ENCODE measurements around the gene HECW1. TPM values are rescaled to one million over a fixed set of nuclear protein-coding genes. Genes with fewer than 3 reads are reported as not detected.
"Not testable (repeated sequence)": the region's sequence is repeated elsewhere in the genome, so short reads cannot be mapped to it uniquely, and the experiment has no call there.

HECW1 gene
- total RNA-seq, 1 donor from 2014 or later: not detected

GRCh38 chr7:43195768-43196167 is 83.3 kb downstream of the HECW1 start:
- ATAC-seq (ENCODE audit: poor library complexity): no peak
- DNase-seq: no peak
- intact Hi-C loops (cut with DNase I): no loop called here

GRCh38 chr7:43196379-43196778 is 83.9 kb downstream of the HECW1 start:
- no peak for DNase-seq
- ATAC-seq (ENCODE audit: poor library complexity): no peak
- intact Hi-C loops (cut with DNase I): no loop called here

GRCh38 chr7:43198016-43198415 is 85.6 kb downstream of the HECW1 start:
- intact Hi-C loops (cut with DNase I): no loop called here
- no peak for DNase-seq
- no peak for ATAC-seq (ENCODE audit: poor library complexity)

GRCh38 chr7:43198599-43199090 is 86.2 kb downstream of the HECW1 start:
- DNase-seq (no peak), ATAC-seq (ENCODE audit: poor library complexity) (no peak)
- intact Hi-C loops (cut with DNase I): no loop called here

GRCh38 chr7:43199371-43200160 is 87.1 kb downstream of the HECW1 start:
- no peak for ATAC-seq (ENCODE audit: poor library complexity)
- intact Hi-C loops (cut with DNase I): no loop called here
- no peak for DNase-seq

GRCh38 chr7:43201912-43202311 is 89.5 kb downstream of the HECW1 start:
- ATAC-seq (ENCODE audit: poor library complexity) (no peak), DNase-seq (no peak)
- intact Hi-C loops (cut with DNase I): no loop called here

- ATAC-seq (ENCODE audit: poor library complexity) (no peak), DNase-seq (no peak)
- intact Hi-C loops (cut with DNase I): no loop called here
Measured at GRCh38 chr7:43204081-43204480, 91.6 kb downstream of the HECW1 start.

- DNase-seq: no peak
- intact Hi-C loops (cut with DNase I): no loop called here
- ATAC-seq (ENCODE audit: poor library complexity): no peak
Measured at GRCh38 chr7:43205171-43205795, 92.8 kb downstream of the HECW1 start.

GRCh38 chr7:43208242-43208641 is 95.8 kb downstream of the HECW1 start:
- no peak for ATAC-seq (ENCODE audit: poor library complexity)
- intact Hi-C loops (cut with DNase I): no loop called here
- DNase-seq: no peak

- intact Hi-C loops (cut with DNase I); ATAC-seq (ENCODE audit: poor library complexity); DNase-seq: not testable (repeated sequence)
Measured at GRCh38 chr7:43210539-43210938, 98.1 kb downstream of the HECW1 start.

- DNase-seq (no peak), ATAC-seq (ENCODE audit: poor library complexity) (no peak)
- intact Hi-C loops (cut with DNase I): no loop called here
Measured at GRCh38 chr7:43211286-43211685, 98.8 kb downstream of the HECW1 start.

GRCh38 chr7:43211693-43212092 is 99.2 kb downstream of the HECW1 start:
- intact Hi-C loops (cut with DNase I): no loop called here
- ATAC-seq (ENCODE audit: poor library complexity): no peak
- DNase-seq: no peak

- intact Hi-C loops (cut with DNase I): no loop called here
- no peak for ATAC-seq (ENCODE audit: poor library complexity)
- DNase-seq: no peak
Measured at GRCh38 chr7:43212921-43213320, 100.5 kb downstream of the HECW1 start.

GRCh38 chr7:43215061-43215460 is 102.6 kb downstream of the HECW1 start:
- no peak for DNase-seq
- intact Hi-C loops (cut with DNase I): no loop called here
- no peak for ATAC-seq (ENCODE audit: poor library complexity)

GRCh38 chr7:43217055-43217454 is 104.6 kb downstream of the HECW1 start:
- intact Hi-C loops (cut with DNase I): no loop called here
- DNase-seq (no peak), ATAC-seq (ENCODE audit: poor library complexity) (no peak)

- ATAC-seq (ENCODE audit: poor library complexity); DNase-seq; intact Hi-C loops (cut with DNase I): not testable (repeated sequence)
Measured at GRCh38 chr7:43218901-43219300, 106.5 kb downstream of the HECW1 start.

GRCh38 chr7:43220250-43220649 is 107.8 kb downstream of the HECW1 start:
- intact Hi-C loops (cut with DNase I): no loop called here
- DNase-seq: no peak
- ATAC-seq (ENCODE audit: poor library complexity): no peak

- intact Hi-C loops (cut with DNase I): no loop called here
- ATAC-seq (ENCODE audit: poor library complexity) (no peak), DNase-seq (no peak)
Measured at GRCh38 chr7:43220742-43221141, 108.3 kb downstream of the HECW1 start.

GRCh38 chr7:43229801-43230200 is 117.4 kb downstream of the HECW1 start:
- DNase-seq (no peak), ATAC-seq (ENCODE audit: poor library complexity) (no peak)
- intact Hi-C loops (cut with DNase I): no loop called here

GRCh38 chr7:43232366-43232765 is 119.9 kb downstream of the HECW1 start:
- no peak for ATAC-seq (ENCODE audit: poor library complexity)
- no peak for DNase-seq
- intact Hi-C loops (cut with DNase I): no loop called here

All from Right ventricle myocardium superior (tissue), 1 donor.